Measurements from ENCODE around the gene KIFBP.
"Not testable (repeated sequence)": the region's sequence is repeated elsewhere in the genome, so short reads cannot be mapped to it uniquely, and the experiment has no call there.

The KIFBP gene

DNA sequence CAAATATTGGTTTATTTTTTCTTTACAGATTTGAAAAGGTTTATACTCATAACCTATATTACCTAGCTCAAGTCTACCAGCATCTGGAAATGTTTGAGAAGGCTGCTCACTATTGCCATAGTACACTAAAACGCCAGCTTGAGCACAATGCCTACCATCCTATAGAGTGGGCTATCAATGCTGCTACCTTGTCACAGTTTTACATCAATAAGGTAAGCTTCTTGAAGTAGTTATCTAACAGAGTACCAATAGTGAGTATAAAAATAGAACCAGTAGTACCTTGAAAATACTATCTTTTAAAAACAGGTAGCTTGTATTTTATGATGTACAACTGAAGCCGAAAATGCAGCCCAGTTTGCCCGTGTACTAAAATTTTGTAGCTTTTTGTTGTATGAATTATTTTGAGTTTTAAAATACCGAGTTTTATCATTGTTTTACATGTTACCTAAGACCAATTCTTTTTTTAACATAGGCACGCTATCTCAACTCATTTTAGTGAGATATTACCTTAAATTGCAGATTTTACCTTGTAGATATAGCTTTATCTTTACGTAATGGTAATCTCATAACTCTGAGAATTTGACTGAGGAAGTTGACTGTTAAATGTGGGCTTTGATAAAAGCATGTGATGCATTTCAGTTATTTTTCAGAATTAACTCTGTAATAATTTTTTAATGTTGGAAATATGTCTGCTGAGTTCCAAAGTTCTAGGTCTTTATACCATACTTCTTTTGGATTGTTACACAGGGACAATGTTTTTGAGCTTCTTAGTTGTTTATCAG, 17.3 kb downstream of the KIFBP start:
- no peak for DNase-seq (ENCODE audit: low read depth)

DNA sequence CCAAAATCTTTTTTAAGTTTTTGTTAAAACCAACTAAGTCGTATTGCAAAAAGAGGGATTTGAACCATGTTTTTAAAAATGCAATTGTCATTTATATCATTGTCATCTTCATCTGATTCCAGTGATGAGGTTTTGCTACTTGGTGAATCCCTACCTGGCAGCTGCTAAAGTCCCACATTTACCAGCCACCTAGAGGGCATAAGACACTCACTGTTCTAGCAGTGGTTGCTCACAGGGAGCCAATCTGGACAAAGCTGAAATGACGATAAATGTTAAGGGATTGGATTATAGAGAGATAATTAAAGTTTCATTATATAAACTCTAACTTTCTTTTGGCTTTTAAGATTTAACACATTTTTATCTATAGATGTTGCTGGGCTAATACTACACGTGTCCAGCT, 18.7 kb downstream of the KIFBP start:
- no peak for DNase-seq (ENCODE audit: low read depth)

DNA sequence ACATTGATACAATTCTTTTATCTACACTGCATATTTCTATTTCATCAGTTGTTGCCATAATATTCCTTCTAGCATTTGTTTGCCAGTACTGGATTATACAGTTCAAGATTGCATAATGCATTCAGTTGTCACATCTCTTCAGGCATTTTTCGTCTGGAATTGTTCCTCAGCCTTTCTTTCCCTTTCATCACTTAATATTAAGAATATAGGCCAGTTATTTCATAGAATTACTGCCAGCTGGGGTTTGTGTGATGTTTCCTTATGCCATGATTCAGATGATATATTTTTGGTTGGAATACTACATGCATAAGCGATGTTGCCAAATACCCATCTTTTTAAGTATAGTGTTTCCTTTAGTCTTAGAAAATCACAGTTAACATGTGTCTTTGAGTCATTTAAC, 20.8 kb downstream of the KIFBP start:
- no peak for DNase-seq (ENCODE audit: low read depth)

DNA sequence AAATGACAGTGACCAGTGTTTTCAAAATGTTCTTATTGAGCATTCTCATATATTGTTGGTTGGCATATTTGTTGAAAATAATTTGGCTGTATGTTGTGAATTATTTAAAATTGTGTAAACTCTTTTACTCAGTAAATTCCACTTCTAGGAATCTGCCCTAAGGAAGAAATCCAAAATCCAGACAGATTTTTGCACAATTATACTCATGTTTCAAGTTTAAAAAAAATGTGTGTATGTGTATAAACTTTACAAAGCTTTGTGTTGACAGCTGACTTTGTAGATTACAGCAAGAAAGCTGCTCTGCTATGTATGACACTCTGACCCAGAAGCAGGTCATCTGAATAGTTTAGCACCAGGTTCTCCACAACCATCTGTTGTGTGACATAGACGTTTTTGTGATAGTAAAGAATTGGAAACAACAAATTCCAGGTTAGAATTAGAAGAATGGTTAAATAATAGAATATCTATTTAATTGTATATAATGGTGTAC, 21.6 kb downstream of the KIFBP start:
- DNase-seq (ENCODE audit: low read depth): no peak

DNA sequence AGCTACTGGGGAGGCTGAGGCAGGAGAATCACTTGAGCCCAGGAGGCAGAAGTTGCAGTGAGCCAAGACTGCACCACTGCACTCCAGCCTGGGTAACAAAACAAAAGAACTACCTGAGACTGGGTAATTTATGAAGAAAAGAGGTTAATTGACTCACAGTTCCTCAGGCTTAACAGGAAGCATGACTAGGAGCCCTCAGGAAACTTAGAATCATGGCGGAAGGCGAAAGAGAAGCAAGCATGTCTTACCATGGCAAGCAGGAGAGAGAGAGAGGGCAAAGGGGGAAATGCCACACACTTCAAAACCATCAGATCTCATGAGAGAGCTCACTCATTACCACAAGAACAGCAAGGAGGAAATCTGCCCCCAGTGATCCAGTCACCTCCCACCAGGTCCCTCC, 24.2 kb downstream of the KIFBP start:
- DNase-seq (ENCODE audit: low read depth): not testable (repeated sequence)

DNA sequence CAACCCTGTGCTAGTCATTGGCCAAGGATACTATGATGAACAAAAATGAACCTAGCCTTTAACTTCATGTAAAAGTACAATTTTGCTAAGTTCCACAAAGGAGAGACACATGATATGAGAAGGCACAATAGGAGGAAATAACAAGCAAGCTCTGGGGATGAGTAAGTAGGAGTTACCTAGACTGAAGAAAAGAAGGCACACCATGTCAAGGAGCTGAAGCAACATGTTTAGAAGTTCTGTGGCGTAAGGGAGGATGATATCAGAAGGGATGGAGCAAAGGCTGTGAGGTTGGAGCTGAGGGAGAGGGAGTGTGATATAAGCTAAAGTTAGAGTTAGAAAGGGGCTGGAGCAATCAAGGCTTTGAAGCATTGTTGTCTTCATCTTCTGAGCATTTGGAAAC, 25.6 kb downstream of the KIFBP start:
- DNase-seq (ENCODE audit: low read depth): peak; percentile 16

DNA sequence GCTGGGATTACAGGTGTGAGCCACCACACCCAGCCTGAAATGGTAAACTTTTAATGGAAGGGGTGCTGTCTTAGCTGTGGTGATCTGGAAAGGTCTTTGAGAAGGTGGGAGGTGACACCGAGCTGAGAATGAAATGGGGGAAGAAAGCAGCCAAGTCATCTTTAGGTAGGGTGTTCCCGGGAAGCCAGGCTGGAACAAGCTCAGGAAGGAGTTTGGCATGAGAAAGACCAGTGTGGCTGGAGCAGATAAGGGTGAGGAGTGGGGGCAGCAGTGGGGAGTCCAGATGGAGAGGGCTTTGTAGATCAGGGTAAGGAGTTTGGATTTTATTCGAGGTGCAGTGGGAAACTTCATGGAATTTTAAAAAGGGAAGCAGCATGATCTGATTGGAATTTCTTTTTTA, 30.0 kb downstream of the KIFBP start:
- no peak for DNase-seq (ENCODE audit: low read depth)

DNA sequence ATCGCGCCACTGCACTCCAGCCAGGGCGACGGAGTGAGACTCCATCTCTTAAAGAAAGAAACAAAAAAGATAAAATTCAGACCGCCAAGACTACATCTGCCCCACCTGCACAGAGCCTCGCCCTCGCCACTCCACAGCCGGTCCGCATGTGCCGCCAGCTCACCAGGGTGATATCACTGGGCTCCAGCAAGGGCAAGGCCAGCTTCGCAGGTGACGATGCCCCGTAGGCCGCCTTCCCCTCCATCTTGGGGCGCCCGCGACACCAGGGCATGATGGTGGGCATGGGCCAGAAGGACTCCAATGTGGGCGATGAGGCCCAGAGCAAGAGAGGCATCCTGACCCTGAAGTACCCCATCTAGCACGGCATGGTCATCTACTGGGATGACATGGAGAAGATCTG, 34.0 kb downstream of the KIFBP start:
- no peak for DNase-seq (ENCODE audit: low read depth)

DNA sequence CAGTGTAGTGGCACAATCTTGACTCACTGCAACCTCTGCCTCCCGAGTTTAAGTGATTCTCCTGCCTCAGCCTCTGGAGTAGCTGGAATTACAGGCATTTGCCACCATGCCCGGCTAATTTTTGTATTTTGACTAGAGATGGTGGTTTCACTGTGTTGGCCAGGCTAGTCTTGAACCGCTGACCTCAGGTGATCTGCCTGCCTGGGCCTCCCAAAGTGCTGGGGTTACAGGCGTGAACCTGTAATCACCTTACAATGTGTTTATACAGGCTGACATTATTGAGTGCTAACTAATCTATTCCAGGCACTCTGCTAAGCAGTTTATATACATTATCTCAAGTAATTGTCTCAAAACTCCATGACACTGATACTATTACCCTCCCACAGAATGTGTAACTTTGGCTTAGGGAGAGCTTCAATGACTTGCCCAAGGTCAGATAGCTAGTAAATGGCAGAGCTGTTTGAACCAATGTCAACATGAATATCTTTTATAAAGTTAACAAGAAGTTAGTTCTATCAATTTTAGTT, 36.8 kb downstream of the KIFBP start:
- no peak for DNase-seq (ENCODE audit: low read depth)

DNA sequence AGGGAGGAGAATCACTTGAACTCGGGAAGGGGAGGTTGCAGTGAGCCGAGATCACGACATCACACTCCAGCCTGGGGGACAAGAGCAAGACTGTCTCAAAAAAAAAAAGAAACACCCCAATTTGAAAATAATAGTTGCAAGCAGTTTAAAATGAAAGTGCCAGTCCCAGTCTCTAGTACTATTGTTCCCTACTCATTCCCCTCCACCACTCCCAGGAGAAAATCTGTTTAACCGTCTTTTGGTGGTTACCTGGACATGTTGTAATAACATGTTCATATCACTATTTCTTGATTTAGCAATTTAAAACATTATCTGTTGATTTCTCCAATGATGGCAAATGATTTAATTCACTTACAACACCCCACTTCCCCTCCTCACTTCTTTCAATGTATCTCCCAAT, 44.7 kb downstream of the KIFBP start:
- DNase-seq (ENCODE audit: low read depth): no peak

DNA sequence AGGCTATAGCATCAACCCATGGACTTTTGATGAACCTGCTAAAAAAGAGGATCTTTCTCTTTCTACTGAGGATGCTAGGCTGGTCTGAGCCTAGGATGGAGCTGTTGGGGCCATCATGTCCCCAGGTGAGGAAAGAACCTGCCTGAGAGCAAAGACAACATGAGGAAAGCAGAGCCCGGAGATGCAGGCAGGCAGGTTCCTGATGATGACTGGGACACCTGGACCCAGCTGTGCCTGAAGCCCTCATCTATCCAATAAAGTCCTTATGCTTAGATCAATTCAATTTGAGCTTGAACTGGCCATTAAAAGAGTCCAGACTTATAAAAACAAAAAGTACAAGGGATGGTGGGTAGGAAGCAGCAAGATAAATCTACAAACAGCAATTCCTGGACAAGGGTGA, 48.9 kb downstream of the KIFBP start:
- DNase-seq (ENCODE audit: low read depth): no peak

DNA sequence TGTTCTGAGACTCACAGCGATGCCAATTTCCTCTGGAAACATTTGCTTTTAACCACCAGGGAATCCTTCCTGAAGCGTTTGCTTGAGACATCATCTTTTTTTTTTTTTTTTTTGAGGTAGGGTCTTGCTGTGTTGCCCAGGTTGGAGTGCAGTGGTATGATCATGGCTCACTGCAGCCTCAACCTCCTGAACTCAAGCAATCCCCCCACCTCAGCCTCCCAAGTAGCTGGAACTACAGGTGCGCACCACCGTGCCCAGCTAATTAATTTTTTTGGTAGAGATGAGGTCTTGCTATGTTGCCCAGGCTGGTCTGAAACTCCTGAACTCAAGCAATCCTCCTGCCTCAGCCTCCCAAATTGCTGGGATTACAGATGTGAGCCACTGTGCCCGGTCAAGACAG, 52.3 kb downstream of the KIFBP start:
- not testable (repeated sequence) for DNase-seq (ENCODE audit: low read depth)

DNA sequence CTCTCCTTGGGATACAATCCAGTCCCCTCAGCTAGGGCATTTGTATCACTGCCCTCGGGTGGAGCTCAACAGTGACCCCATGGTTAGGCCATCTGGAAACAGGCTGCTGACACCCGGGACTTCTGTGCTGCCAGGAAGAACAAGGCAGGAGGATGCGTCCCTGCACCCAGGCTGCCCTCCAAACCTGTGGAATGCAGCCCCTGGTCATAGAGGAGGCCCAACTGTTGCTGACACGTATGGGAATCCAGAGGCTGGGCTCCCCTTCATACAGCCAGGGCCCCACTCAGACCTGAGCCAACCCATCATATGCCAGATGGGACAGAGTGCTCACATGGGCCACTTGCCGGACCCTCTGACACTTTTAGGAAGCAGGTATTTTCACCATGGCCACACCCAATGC, 53.8 kb downstream of the KIFBP start:
- DNase-seq (ENCODE audit: low read depth): no peak

DNA sequence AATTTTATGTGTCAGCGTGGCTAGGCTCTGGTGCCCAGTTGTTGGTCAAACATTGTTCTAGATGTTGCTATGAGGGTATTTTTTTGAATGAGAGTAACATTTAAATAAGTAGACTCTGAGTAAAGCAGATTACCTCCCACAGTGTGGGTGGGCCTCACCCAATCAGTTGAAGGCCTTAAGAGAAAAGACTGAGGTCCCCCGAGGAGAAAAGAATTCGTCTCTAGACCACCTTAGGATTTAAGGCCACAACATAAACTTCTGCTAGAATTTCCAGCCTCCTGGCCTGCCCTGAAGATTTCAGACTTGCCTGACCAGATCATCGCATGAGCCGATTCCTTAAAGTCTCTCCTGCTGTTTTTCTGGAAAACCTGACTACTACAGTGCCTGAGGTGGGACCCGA, 54.2 kb downstream of the KIFBP start:
- no peak for DNase-seq (ENCODE audit: low read depth)

DNA sequence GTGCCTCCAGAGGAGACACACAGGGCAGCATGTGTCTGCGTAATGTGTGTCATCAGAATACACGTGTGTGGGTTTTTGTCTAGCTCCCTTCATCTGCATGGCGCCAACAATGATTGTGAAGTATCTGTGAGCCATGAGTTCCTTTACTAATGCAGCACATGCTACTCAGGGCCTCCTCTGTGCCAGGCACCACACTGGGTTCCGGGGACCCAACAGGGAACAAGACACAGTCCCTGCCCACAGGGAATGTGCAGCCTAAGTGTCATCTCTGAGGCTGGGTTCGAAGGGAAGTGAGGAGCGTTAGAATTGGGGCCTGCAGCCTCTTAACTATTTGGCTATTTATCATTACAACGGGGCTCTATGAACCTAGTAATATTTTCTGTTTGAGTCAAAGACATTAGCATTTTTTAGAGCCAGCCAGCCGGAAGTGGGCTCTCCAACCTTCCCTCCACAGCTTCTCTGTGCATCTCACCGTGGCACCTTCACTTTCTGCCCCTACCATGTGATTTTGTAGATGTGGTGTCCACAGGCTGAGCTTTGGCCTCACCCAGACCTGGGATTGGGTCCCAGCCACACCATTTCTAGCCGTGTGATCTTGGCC, 55.4 kb downstream of the KIFBP start:
- no peak for DNase-seq (ENCODE audit: low read depth)

DNA sequence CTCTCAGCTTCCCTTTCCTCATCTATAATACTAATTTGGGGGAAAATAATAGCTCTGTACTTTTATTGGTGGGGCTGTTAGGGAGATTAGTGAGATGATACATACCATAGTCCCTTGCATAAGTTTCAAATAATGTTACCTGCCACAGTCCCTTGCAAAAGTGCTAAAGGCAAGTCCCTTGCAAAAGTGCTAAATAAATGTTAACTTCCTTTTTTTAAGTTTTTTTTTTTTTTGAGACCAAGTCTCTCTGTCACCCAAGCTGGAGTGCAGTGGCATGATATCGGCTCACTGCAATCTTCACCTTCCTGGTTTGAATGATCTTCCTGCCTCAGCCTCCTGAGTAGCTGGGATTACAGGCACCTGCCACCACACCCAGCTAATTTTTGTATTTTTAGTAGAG, 55.9 kb downstream of the KIFBP start:
- no peak for DNase-seq (ENCODE audit: low read depth)

DNA sequence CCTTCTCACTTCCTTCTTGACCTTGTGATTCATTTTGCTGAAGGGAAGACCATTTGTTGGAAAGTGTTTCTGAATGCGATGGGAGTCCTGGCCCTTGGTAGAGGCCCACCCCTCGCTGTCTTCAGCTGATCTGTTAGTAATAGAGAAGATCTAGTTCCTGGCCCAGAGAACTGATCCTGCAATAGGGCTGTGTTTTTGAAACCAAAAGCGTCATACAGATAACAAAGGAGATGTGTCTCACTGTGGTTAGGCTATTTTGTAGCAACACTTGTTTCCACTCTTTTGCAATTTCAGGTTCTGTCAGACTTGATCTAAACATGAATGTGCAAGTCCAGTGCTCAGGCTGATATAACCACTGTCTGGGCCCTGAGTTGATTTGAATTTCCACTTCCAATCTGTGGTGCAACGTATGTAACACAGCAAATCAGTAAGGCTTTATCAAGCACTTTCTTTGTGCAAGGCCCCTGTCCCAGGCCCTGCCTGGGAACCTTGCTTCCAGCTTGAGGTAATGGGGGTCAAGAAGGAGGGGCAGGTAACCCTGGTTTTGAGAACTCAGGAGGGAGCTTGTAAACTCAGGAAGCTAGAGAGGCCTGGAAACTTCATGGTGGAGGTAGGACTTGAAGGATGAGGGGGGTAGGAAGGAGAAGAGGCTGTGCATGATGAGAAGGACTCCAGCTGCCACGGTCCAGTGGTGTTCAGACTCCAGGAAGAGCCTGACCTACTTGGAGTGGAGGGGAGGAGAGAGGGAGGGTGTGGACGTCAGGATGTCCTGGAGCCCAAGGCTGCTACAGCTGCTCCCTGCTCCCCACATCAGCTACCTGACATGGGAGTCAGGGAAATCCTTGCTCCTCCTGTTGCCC, 57.1 kb downstream of the KIFBP start:
- DNase-seq (ENCODE audit: low read depth): no peak

DNA sequence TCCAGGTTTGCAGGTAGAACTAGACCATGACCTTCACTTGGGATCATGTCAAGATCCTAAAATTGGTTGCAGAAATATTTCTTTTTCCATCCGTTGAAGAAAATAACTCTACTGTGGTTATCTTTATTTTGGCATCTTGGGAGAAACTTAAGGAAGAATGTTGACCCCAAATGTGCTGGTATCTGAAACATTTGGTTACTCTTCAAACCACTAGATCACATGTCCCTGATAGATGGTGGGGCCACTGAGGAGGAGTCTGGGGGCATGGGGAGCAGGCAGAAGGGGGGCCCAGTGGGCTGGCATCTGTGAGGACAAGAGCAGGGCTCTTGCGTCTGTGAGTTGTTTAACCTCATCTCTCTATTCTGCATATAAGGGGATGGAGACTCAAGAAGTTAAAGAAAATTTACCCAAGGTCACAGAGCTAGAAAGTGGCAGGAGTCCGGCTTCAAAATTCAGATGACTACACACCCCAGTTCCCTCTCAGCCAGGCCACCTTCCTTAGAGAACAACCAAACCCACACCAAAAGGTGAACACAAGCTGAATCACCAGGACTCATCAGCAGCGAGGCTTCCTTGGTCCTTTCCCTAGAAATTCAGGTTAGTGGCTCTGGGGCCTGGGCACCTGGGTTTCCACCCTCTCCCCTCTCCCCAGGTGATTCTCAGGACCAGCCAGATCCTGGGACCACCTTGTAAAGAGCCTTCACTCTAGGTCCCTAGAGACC, 58.7 kb downstream of the KIFBP start:
- DNase-seq (ENCODE audit: low read depth): no peak

DNA sequence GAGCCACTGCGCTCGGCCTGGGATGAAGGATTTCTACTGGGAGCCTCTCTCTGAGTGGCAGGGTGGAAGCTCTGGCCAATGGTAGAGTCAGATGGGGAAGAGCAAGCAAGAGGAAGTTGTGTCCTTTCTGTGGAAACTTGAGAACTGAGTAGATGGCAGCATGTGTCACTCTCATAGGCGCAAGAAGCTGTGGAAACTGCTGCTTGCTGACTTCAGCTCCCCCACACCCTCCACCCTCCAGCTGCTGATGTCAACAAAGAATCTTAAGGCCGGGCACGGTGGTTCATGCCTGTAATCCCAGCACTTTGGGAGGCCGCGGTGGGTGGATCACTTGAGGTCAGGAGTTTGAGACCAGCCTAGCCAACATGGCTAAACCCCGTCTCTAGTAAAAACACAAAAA, 59.5 kb downstream of the KIFBP start:
- no peak for DNase-seq (ENCODE audit: low read depth)

DNA sequence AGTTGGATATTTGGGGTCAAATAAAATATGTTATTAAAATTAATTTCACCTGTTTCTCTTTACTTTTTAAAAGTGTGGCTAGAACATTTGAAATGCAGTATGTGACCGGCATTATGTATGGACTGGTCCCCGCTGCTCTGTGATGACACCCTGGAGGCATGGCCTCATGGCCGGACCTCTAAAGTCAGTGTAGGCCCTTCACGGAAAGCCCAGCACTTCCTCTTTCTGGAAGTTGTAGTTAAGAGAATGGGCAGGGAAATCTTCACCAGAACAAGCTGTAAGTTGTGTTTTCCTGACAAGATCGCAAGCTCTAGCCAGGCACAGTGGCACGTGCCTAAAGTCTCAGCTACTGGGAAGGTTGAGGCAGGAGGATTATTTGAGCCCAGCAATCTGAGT, 61.0 kb downstream of the KIFBP start:
- DNase-seq (ENCODE audit: low read depth): no peak

DNA sequence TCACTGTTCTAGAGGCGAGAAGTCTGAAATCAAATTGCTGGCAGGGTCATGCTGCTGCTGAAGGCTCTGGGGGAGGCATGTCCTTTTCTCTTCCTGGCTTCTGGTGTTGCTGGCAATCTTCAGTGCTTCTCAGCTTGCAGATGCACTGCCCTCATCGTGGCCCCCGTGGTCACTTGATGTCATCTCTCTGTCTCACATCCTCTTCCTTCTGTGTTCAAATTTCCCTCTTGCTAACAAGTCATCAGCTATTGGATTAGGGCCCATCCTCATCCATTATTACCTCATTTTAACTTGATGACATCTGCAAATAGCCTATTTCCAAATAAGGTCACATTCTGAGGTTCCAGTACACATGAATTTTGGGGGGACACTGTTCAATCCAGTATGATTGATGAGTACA, 62.7 kb downstream of the KIFBP start:
- DNase-seq (ENCODE audit: low read depth): peak; percentile 25
